Measurements from ENCODE around the gene HIRA.

DNA sequence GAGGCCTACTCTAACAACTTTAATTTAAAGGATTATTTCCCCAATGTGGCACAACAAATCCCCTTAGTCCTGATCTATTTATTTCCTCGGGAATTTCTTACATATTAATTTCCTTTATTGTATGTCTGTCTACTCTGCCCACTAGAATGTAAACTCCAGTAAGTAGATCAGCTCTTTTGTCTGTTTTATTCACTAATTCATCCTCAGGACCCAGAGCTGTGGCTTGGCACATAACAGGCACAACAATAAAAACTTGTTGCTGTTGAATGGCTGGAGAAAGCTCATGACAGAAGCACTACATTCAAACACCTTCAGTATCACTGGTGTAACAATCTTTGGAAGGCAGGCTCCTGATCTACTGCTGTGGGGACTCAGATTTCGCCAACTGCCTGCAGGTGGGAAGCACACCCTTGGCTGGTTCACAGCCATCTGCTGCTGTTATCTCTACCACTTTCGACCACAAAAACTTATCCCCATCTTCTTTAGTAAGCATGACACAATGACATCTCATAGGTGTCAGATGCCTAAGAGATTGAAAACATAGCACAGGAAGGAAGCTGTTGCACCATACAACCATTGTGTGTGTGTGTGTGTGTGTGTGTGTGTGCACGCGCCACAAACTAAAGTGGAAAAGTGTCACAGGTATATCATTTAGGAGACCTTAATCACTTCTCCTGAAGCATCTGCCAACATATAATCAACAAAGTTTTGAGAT, 11.9 kb downstream of the HIRA start:
- no peak for TF ChIP-seq EZH2 (IDR thresholded peaks at IDR 0.05; ENCODE audit: borderline replicate concordance, low read depth, low read length, poor library complexity, severe bottlenecking)
- TF ChIP-seq, protein P1, sequence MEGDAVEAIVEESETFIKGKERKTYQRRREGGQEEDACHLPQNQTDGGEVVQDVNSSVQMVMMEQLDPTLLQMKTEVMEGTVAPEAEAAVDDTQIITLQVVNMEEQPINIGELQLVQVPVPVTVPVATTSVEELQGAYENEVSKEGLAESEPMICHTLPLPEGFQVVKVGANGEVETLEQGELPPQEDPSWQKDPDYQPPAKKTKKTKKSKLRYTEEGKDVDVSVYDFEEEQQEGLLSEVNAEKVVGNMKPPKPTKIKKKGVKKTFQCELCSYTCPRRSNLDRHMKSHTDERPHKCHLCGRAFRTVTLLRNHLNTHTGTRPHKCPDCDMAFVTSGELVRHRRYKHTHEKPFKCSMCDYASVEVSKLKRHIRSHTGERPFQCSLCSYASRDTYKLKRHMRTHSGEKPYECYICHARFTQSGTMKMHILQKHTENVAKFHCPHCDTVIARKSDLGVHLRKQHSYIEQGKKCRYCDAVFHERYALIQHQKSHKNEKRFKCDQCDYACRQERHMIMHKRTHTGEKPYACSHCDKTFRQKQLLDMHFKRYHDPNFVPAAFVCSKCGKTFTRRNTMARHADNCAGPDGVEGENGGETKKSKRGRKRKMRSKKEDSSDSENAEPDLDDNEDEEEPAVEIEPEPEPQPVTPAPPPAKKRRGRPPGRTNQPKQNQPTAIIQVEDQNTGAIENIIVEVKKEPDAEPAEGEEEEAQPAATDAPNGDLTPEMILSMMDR (conservative IDR thresholded peaks at IDR 0.05; ENCODE audit: low read depth, low read length), result no peak
